Activated T-cell treated with anti-CD3 and anti-CD28 coated beads for 1 hour (primary cell): ENCODE measurements around the gene LDLRAD4.

Experiments used
- DNase-seq: peaks from one replicate; pipeline ENCODE4 v3.0.0-alpha.2; 2020; ENCODE audit warnings: low read depth

Gene LDLRAD4

GRCh38 chr18:13265911-13266217, 47.3 kb downstream of the LDLRAD4 start:
- DNase-seq, result no peak

DNA sequence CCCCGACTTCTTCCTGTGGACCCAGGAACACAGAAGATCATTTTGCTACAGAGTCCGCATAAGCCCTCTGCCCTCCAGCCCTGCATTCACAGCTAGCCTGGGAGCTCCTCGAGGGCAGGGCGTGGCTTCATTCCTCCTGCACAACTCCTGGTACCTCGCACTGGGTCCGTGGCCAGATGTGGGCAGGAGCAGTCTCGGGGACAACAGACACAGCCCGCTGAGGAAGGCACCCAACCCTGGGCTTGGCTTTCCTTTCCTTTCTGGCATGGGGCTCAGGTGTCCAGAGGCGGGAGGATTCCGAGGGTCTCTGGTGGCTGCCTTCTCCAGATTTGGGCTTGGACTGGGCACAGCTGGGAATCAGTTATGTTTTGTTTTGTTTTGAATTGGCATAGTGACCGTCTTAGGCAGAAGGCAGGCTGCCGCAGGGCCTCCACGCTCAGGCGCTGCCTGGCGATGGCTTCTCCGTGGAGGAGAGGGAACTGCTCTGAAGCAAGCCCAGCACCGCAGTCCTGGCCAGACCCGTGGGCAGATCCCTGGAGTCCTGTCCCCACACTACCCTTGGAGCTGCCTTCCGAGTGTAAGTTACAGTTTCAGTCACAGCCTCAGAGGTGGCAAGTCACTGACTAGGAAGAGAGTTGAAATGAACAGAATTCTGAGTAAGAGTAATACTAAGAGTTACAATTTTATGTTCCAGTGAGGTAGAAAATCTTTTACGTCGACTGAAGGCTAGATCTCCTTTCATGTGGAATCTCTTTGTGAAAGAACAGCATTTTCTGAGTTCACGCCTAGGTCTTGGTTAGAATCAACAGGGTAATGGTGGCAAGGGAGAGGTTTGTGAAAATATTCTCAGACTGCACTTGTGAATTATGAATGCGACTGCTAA, 47.9 kb downstream of the LDLRAD4 start:
- DNase-seq, result no peak

- DNase-seq, result no peak
Observed at GRCh38 chr18:13267431-13267873, 48.9 kb downstream of the LDLRAD4 start.

- DNase-seq, result no peak
Observed at GRCh38 chr18:13268158-13269012, 49.8 kb downstream of the LDLRAD4 start.

- DNase-seq, result no peak
Observed at GRCh38 chr18:13269013-13269280, 50.4 kb downstream of the LDLRAD4 start.

GRCh38 chr18:13269521-13270011, 51.0 kb downstream of the LDLRAD4 start:
- DNase-seq, result no peak

- DNase-seq, result no peak
Observed at GRCh38 chr18:13270279-13270855, 51.8 kb downstream of the LDLRAD4 start.

- no peak for DNase-seq
Observed at GRCh38 chr18:13271302-13271911, 52.8 kb downstream of the LDLRAD4 start.

DNA sequence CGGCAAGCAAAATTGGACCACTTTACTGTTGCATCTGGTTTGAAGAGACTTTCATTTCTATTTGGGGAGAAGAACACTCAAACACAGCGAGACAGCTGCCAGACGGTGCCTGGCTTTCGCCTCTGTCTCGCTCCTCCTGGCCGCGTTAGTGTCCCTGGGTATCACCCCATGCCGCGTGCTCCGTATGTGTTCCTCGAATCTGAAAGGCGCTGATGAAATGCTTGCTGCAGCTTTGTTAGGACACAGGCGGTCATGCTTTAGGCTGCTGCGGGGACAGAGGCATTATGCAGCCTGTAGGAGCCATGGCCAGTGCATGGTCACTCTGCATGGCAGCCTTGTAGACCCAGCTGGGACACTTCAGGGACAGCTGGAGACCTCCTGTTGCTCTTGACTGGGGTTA, 53.9 kb downstream of the LDLRAD4 start:
- DNase-seq, result no peak

DNA sequence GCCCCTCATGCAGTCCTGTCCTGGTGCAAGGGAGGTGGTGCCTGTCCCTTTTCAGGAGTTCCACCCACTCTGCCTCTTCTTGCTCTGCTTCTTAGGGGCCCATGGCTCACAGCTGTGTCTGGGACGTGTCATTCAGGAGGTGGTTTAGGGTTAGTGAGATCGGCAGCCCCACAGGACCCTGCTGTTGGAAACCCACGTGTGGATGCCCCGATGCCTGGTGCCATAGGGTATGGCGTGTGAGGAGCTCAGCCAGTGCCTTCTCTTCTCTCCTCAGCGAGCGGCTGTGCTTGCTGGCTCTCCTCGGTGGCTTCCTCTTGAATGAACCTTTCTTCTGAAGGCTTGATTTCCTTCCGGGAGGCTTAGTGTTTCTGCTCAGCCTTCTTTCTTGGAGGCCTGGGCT, 55.2 kb downstream of the LDLRAD4 start:
- no peak for DNase-seq

- DNase-seq, result no peak
Observed at GRCh38 chr18:13275075-13275474, 56.5 kb downstream of the LDLRAD4 start.

DNA sequence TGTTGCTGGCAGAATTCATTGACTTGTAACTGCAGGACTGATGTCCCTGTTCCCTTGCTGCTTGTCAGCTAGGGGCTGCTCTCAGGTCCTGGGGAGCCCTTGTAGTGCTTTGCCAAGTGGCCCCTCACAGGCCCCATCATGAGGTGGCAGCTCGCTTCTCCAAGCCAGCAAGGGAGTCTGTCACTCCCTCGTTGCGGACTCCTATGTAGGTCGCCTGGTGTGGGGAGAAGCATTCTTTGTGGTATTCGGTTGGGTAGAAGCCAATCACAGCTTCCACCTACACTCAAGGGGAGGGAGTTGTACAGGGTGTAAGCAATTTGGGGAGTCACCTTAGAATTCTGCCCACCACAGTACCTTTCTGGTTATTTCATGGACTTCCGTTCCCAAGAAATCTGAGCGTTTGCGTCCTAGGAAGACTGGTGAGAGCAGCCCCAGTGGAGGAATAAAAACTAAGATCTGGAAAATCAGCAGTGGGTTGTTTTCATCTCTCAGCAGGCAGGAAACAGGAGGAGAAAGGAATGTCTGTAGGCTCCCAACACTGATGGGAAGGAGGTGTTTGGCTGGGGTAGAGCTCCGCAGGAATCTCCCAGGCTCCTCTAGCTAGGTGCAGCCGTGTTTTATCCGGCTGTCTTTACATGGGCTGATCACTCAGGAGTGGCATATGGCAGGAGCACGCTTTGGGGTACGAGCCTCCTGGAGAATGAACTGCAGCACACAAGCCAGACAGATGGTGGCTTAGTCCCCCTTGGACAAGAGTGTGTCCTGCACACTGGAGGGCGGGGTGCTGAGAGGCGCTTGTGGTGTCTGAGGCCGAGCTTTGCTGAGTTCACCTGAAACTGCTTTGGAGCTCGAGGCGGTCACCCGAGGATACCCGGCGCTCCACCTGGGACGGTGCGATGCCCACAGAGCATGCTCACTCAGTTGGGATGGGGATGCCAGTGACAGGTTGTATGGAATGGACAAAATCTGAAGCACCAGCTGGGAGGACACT, 58.3 kb downstream of the LDLRAD4 start:
- no peak for DNase-seq

DNA sequence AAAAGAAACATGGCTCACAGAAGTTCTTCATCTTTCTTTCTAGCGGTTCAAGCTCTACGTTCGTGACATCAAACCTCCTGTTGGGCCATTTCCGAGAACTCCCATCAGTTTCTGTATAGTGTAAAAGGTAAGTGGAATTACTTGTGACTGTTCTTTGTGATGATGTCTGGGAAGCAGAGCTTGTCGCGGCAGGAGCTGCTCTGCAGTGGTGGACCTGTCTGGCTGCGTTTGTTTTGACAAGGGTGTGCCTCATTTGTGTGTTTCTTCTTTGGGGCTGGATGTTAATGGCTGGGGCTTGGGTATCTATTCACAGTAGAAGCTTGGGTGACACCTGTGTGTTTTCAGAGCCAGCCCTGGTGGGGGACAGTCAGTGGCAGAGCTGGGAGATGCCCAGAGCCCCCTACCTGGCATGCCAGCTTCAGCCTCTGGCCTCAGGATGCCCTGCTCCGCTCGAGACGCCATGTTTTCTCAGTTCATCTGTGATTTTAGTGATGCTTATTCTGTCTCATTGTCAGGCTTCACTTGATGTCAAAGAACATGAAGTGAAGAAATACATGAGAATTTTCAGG, 59.6 kb downstream of the LDLRAD4 start:
- DNase-seq, result no peak

GRCh38 chr18:13279181-13280069, 60.9 kb downstream of the LDLRAD4 start:
- no peak for DNase-seq

DNA sequence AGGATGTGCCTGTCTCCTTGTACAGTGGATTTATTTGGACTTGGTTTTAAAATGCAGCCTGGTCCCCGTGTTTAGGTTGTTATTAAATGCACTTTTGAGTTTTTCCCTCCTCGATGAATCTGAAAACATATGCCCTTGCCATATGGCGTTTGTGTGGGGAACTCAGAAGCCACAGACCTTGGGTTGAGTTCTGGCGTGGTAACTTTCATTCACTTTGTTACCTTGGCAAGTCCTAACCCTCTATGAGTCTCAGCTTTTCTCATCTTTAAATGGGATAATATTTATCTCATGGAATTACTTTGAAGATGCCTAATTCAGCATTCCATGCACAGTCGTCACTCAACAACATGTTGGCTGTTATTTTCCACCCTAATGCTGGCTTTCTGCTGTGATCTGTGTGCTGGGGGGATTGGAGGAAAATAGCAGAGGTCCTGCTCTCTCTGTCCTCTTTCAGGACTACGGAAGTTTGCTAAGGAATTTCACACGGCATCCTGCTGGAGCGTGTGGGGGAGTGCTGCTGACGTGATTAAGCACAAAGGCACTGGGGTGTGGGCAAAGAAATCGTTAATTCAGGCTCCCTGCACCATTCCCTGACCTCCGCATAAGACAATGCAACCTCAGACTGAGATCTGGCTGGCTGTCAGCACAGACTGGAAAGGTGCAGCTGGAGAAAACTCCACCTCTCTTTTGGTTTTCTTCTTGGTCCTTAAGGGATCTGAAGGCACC, 61.7 kb downstream of the LDLRAD4 start:
- DNase-seq, result no peak

GRCh38 chr18:13281406-13281805, 62.8 kb downstream of the LDLRAD4 start:
- no peak for DNase-seq

- DNase-seq, result no peak
Observed at GRCh38 chr18:13283746-13284145, 65.2 kb downstream of the LDLRAD4 start.

GRCh38 chr18:13284330-13285027, 65.9 kb downstream of the LDLRAD4 start:
- no peak for DNase-seq

- DNase-seq, result no peak
Observed at GRCh38 chr18:13285874-13286273, 67.3 kb downstream of the LDLRAD4 start.
